C4-2B (cell line): ENCODE results near the gene NMBR.

Source experiments
- H3K27ac ChIP-seq: fragments of 450-650 bp; 2 replicates; pipeline ENCODE4 v1.5.1; 2017
- CTCF ChIP-seq: fragments of 450-650 bp; conservative IDR thresholded peaks from 2 replicates; pipeline ENCODE4 v1.5.1; 2017; ENCODE audit warnings: mild to moderate bottlenecking
- ZFX ChIP-seq: fragments of 450-650 bp; IDR thresholded peaks from 2 replicates; pipeline ENCODE4 v1.6.1; 2017

NMBR gene

GRCh38 chr6:142058551-142059290, 88.2 kb downstream of the NMBR start:
- TF ChIP-seq ZFX (no peak), CTCF (no peak)

GRCh38 chr6:142055219-142055618, 91.7 kb downstream of the NMBR start:
- TF ChIP-seq ZFX (no peak), CTCF (no peak)
- no peak overlapping the region for H3K27ac ChIP-seq

More at GRCh38 chr6:142058551-142059290, 88.2 kb downstream of the NMBR start:
- H3K27ac ChIP-seq = no peak overlapping the region

- TF ChIP-seq ZFX = no peak
- TF ChIP-seq CTCF = no peak
- no peak overlapping the region for H3K27ac ChIP-seq
Observed at GRCh38 chr6:142051404-142051803, 95.5 kb downstream of the NMBR start.

GRCh38 chr6:142048593-142048980, 98.3 kb downstream of the NMBR start:
- TF ChIP-seq ZFX (no peak), CTCF (no peak)
- no peak overlapping the region for H3K27ac ChIP-seq

- H3K27ac ChIP-seq = no peak overlapping the region
- TF ChIP-seq ZFX (no peak), CTCF (no peak)
Observed at GRCh38 chr6:142047934-142048592, 98.9 kb downstream of the NMBR start.

- TF ChIP-seq CTCF (peak; percentile 27), ZFX (no peak)
- H3K27ac ChIP-seq = no peak overlapping the region
Observed at GRCh38 chr6:142045380-142046278, 101.3 kb downstream of the NMBR start.

- H3K27ac ChIP-seq = no peak overlapping the region
- no peak for TF ChIP-seq ZFX
- no peak for TF ChIP-seq CTCF
Observed at GRCh38 chr6:142035890-142036289, 111.0 kb downstream of the NMBR start.
